Measurements from ENCODE around the gene ADAMTS16.

Gene ADAMTS16

DNA sequence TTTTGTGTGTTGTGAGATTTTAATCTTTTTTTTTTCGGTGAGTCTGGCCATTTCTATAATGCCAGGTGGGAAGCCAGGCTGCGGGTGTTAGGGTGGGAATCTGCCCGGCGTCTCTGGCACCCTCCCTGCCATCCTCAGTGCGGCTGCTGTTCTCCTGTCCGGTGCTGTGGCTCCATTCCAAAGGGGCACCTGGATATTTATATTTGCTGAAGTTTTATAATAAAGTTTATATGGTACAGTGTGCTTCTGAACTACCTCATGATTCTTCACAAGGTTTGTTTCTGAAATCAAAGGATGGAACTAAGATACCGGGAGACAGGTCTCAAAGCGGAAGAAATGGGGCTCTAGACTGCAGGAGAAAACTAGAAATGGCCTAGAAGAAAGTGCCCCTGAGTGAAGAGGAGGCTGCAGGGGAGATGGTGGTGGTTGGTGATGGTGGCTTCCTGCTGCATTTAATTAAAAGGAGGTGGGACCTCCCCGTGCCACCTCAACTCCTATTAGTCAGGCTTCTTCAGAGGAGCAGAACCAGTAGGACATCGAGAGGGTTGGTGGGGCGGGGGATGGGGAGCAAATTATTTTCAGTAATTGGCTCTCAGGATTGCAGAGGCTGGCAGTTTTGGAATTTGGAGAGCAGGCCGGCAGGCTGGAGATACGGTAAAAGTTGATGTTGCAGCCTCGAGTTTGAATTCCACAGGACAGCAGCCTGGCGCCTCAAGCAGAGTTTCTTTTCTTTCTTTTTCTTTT lies 180.1 kb downstream of the ADAMTS16 start:
- no peak for DNase-seq

DNA sequence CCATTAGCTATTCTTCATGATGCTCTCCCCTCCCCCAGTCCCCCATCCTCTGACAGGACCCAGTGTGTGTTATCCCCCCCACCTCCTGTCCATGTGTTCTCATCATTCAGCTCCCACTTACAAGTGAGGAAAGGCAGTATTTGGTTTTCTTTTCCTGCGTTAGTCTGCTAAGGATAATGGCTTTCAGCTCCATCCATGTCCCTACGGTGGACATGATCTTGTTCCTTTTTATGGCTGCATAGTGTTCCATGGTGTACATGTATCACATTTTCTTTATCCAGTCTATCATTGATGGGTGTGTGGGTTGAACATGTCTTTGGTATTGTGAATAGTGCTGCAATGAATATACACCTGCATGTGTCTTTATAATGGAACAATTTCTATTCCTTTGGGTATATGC lies 181.0 kb downstream of the ADAMTS16 start:
- no peak for DNase-seq

DNA sequence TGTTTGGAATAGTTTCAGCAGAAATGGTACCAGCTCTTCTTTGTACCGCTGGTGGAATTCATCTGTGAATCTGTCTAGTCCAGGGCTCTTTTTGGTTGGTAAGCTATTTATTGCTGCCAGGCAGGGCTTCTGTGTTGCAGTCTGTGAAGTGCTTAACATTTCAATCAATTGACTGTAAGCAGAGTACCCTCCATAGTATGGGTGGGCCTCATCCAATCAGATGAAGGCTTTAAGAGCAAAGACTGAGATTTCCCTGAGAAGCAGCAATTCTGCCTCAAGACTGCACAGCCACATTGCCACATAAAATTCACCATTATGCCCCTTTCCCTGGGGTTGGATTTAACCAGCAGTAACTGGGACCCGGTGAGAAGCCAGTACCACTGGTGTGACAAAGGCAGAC lies 183.4 kb downstream of the ADAMTS16 start:
- DNase-seq = no peak

DNA sequence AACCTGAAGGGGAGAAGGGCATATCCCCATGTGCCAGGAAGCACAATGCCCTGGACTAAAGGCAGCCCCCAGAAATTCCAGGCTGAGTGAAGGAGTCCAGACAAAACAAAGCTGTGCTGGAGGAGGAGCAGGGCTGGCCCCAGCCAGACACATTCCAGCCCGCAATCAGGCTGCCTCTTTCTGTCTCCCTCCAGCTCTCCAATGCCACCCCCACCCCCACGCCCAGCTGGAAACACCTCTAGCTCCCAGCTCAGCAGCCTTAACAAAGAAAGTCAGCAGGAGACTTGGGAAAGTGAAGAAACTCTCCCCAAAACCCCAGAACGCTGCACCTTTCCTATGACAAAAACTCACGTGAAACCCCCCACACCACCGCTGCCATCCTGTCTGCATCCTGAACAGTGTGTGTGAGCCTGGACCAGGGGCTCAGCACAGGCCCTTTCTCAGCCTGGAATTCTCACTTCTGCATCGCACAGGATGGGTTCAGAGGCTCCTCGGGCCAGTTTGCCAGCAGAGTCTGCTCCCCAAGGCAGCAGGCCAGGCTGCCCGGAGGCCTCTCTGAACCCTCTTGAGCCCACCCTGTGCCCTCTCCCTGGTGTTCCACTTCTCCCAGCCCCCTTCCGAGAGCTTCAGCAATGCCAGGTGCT lies 186.1 kb downstream of the ADAMTS16 start:
- no peak for DNase-seq

DNA sequence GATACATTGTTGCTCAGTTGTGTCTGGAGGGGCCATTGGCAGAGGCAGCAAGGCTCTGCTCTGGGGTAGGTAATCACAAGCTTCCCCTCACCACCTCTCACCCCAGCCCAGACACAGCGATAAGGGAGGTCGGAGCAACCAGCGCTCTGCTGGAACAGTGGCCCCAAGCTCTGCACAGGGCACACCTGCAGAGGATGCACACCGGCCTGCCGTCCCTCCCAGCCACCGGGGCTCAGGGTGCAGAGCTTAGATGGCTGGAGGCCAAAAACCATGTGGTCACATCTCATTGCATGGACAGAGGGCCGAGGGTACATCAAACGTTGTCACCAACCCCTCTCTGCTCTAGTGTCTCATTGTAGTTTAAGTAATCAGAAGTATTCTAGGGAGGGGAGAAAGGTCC lies 187.0 kb downstream of the ADAMTS16 start:
- DNase-seq = no peak

DNA sequence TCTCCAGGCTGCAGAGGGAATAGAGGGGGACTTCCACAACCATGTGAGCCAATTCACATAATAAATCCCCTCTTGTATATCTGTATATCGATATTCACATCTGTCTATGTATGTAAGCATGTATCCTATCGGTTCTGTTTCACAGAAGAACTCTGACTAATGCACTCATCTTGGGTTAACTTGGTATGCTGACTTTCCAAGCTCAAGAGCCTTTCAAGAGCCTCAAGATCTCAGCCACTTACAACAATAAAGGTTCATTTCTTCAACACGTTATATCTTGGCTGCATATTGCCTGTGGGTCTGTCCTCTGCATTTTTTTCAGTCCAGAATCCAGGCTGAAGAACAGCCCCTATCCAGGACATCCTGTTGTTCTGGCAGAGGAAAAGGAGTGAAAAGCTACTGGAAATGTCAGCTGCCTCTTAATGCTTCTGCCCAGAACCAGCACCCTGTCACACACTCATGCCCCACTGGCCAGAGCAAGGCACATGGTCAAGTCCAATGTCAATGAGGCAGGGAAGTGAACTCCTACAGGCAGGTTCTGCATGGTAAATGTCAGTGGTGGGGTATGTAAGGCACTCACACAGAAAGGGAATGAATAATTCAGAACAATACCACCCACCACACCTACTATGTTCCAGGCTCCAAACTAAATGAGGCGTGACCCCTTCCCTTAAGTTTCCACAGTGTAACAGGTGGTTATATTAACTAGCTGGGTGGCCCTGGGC lies 190.8 kb downstream of the ADAMTS16 start:
- no peak for DNase-seq

DNA sequence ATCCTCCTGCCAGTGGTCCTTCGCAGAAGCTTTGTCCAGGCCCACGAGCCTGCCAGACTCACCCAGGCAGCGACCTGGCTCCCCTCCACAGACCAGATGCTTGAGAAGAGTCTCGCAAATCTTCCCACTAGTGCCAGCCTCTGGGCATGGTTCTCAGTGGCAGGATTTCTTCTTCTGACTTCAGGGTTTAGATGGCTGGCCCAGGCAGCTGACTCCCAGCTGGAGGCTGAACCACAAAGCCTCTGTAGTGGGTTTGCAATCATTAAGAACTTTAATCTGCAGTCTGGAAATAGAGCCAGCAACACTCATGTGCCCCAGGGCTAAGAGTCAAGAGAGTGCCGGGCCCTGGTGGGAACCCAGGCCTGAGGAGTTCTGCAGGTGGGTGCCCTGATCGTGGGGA lies 191.7 kb downstream of the ADAMTS16 start:
- DNase-seq = no peak

DNA sequence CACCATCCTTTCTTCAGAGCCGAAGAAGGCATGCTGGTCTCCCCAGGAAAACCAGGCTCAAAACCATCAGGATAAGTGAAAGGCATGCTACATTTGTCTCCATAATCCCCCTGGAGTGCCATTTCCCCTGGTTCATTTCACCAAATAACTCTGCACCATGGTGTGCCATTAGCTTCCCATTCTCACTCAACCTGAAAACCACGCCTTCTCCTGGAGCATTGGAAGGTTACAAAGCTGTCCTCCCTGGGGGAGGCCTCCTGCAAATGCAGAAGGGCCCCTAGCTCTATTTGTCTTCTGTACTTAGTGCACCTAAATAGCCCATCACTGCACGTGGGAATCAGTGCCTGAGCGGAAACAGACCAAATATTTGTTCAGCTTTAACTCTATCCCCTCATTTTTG lies 192.2 kb downstream of the ADAMTS16 start:
- no peak for DNase-seq

DNA sequence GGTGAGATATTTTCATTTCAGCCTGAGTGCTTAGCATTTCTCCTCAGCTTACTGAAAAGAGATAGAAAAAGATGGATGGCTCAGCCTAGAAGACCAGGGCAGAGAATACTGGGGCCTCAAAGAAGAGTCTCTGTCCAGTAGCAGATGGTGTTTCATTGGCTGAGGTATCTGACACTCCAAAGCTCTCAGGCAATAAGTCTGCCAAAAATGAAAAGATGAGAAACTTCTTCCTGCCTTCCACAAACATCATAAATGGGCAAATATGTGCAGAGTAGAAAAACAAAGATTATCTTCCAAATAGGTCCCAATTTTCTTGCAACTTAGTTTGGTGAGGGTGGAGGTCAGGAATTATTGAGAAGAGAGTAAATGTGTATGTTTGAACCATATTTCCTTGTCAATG lies 195.0 kb downstream of the ADAMTS16 start:
- DNase-seq = no peak

DNA sequence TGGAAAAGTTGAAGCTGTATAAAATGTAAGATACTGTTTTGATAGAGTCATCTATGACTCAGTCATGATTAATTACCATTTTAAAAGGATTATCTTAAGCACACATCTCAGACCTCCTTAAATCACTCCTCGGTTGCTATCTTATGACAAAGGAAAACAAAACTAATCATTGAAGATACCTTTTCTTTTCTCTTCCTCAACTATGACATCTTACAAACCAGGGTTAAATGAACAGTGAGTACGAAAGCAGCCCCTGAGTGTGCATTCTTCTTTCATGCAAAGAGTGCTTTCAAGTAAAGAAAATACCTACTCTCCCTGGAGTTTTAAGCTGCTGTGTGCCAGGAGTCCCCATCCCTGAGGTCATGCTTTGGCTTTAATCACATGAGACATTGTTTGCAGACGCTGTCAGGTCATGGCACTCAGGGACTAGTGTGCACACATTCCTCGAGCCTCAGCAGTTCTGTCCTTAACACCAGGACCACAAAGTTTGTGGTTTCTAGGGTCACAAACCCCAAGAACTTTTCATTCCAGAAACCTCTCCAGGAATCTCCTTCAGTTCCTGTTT lies 195.7 kb downstream of the ADAMTS16 start:
- DNase-seq = no peak

DNA sequence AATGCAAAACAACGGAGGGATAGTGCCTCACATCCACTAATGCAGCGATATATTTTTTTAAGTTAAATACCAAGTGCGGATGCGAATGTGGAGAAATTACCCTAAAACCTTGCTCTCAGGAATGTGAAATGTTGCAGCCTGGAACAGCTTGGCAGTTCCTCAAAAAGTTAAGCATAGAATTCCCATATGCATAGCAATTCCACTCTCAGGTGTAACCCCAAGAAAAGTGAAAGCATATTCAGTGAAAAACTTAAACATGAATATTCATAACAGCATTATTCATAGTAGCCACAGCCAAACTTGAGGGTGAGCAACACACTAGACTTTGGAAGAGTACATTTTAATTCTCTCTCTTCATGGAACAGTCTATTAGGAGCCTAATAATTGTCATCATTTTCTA lies 199.1 kb downstream of the ADAMTS16 start:
- no peak for DNase-seq

DNA sequence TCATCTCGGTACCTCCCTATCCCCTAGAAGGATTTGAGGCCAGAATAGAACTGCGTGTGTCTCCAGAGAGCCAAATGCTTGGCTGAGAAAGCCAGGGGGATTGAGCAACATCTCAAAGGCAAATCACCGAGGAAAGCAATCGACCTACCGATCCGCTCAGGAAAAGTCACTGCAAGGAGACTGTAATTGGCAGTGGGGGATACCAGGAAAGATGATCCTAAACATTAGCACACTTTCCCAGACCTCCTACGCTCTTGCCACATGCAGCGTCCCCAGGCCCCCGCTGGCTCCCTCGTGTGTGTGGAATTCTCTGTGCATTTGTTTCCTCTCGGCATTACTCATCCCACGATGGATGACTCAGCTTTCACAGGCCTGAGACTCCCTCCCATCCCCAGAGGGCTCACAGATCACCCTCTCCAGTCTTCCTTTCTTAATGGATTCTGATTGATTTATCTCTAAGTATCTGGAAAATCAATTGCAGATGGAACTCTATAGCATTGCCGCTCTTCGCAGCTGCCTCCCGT lies 200.1 kb downstream of the ADAMTS16 start:
- DNase-seq = no peak

DNA sequence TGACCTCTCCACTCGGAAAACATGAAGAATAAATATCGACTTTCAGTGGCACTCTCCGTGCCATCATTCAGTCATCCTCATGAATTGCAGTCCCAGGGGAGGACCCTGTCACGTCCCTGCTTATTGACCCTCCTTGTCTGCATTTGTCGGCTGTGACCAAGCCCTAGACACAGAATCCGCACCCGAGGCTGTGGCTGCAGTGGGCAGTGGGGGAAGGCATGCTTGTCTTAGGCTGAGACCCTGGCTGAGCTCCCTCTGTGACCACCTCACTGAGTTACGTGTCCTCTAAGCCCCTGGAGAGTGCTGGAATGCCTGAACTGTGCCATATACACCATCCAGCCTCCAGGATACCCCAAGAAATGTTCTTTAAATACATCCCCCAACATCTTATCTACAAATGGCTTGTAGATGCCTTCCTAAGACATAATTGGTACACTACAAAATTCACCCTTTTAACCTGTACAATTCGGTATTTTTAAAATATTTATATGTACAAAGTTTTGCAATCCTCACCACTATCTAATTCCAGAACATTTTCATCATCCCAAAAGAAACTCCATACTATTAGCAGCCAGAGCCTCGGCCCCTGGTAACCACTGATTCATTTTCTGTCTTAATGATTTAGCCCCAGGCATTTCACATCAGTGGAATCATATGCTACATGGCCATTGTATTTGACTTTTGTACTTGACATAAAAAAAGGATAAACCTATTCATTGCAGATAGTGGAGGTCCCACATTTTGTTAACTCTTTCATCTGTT lies 201.6 kb downstream of the ADAMTS16 start:
- DNase-seq = no peak

DNA sequence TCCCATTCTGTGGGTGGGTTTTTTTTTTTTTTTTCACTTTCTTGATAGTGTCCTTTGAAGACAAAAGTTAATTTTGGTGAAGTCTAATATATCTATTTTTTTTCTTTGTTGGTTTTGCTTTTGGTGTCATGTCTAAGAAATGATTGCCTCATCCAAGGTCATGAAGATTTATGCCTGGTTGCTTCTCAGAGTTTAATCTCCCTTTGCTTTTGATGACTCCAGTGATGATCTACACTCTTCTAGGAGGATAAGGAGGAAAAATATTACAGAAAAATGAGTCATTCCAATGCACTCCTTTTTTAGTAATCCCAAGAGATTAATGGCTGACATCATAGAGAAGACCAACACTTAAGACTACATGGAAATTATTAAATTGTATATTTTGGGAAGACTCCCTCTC lies 202.7 kb downstream of the ADAMTS16 start:
- DNase-seq = no peak

DNA sequence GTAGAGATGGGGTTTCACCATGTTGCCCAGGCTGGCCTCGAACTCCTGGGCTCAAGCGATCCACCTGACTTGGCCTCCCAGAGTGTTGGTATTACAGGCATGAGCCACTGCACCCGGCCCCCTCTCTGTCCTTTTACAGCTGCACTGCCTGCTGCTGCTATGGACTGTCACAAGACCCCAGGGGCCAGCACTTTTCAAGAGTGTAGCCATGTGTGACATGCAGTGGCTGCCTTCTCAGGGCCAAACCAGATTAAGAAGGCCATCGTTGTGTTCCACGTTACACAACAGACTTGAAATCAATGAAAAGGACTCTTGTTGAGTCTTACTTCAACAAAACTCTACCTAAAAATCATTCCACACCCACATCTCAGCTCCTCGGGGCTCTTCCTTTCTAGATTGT lies 203.4 kb downstream of the ADAMTS16 start:
- no peak for DNase-seq

DNA sequence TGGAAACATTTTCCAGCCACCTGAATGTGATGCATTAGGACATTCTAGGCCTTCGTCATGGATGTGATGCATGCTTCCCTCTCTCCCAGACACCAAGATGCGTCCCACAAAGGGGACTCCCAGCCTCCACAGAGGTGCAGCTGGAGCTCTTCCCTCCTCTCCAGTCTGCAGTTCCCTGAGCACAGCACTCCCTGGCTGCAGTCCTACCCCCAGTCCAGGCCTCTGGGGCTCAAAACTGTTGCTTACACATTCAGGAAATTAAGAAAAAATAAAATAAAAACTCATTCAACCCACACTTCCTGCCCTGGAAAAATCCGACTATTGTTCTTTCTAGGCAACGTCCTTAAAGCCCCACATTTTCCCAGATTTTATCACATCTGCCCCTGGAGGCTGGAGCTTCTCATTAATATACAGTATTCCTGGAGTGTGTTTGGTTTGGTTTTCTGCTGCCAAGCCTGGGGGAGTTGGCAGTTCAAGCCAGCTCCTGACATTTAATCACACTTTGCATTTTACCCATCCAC lies 204.0 kb downstream of the ADAMTS16 start:
- no peak for DNase-seq

DNA sequence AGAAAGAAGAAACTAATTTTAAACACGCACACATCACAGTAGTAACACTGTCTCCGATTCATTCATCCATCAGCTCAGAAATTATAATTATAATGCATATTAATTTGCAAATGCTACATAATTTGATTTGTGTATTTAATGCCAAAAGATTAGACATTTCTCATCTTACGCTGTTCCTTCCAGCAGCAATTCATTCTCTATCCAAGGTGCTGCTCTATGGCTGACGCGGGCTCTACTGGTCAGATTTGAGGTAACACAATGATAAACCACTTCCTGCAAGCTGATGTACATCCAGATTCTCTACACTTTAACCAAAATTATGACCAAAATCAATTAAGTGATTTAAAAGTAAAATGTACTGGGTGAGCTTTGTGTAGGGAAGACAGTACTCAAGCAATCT lies 204.5 kb downstream of the ADAMTS16 start:
- DNase-seq = no peak

DNA sequence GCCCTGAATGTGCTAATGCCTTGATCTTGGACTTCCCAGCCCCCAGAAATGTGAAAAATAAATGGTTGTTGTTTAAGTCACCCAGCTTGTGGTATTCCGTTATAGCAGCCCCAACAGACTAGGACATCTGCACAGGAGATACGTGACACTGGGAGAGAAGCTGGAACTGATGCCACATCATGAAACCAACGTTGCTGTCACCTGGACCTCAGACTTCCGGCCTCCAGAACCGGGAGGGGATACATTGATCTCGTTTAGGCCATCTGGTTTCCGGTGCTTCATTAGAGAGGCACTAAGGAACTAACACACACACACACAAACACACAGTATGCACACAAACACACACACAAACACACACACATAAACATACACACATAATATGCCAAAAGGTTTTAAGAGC lies 207.3 kb downstream of the ADAMTS16 start:
- DNase-seq = no peak

DNA sequence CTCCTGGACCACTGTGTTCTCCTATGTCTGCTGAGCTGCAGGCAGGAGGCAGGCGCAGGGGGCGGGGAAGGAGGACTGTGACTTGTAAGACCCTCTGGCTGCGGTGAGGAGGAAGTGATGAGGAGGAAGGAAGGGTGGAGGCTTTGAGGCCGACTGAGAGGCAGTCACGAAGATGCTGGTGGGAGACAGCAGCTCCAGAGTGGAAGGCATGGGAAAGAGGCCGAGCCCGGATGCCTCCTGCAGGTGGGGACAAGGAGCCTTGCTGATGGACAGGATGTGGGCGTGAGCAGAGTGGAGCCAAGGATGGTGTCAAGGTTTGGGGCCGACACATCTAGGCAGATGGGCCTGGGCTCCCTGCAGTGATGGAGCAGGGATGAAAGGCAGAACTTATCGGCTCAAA lies 208.0 kb downstream of the ADAMTS16 start:
- DNase-seq = no peak

DNA sequence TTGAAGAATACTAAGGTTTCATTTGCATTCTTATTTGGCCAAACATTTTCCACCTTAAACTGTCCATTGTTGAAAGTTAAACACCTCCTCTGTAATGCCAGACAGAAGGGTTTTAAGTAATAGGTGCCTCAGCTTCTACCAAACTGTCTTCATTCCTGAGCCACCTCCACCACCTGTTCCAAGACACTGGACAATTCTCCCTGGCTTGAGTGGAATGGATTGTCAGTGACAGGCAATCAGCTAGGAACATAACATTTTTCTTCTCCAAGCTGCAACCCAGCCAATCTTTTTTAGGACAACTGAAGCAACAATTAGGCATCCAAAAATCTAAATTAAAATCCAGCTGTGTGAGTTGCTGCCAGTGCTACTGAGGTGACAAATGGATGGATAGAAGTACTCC lies 208.4 kb downstream of the ADAMTS16 start:
- DNase-seq = no peak

DNA sequence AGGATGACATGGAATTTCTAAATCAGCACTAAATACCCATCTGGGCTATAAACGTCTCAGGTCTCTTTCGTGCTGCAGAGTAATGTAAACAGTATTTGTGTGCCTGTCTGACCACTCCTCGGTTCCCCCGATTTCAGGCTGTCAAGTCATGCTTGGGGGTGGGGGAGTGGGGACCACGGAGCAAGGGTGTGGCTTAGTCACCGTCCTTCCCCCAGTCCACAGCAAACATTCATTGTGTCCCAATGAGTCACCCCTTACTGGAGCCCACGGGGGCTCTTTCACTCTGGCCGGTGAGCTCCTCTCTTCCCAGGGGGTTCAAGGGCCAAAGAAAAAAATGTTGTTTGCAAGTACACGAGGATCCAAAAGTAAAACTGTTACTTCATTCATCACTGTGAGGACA lies 210.0 kb downstream of the ADAMTS16 start:
- DNase-seq = no peak

DNA sequence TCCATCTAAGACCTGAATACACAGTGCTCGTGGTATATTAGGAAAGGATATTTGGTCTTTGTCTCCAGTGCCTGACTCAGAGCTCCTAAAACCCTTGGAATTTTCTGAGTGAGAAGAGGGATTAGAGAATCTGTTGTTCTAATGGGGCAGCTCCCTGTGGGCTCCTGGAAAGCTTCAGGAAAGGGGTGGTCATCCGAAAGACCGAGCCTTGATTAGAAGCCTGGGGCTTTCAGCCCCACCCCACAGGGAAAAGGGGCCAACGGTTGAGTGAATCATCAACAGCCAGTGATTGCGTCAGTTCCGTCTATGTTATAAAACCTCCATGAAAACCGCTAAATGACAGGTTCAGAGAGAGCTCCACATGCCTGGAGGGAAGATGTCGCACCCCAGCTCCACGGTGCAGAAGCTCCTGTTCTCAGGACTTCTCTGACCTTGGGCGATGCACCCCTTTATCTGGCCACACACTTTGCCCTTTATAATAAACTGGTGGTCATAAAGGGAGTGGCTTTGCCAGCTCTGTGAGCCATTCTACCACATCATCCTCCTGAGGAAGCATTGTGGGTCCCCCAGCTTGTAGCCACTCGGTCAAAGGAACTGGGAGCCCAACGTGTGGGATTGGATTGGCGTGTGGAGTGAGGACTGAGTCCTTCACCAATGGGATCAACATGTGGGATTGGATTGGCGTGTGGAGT lies 211.3 kb downstream of the ADAMTS16 start:
- DNase-seq = no peak
